DMS153 treated with DMSO at 0.1 percent for 48 hours (cell line): ENCODE measurements around the gene TENT5A.
"Not testable (repeated sequence)": the region's sequence is repeated elsewhere in the genome, so short reads cannot be mapped to it uniquely, and the experiment has no call there.

Experiments used
- DNase-seq: peaks from one replicate; lab custom pipeline; 2025; ENCODE audit not compliant: unreplicated experiment; lab: John Stamatoyannopoulos, UW

TENT5A gene

DNA sequence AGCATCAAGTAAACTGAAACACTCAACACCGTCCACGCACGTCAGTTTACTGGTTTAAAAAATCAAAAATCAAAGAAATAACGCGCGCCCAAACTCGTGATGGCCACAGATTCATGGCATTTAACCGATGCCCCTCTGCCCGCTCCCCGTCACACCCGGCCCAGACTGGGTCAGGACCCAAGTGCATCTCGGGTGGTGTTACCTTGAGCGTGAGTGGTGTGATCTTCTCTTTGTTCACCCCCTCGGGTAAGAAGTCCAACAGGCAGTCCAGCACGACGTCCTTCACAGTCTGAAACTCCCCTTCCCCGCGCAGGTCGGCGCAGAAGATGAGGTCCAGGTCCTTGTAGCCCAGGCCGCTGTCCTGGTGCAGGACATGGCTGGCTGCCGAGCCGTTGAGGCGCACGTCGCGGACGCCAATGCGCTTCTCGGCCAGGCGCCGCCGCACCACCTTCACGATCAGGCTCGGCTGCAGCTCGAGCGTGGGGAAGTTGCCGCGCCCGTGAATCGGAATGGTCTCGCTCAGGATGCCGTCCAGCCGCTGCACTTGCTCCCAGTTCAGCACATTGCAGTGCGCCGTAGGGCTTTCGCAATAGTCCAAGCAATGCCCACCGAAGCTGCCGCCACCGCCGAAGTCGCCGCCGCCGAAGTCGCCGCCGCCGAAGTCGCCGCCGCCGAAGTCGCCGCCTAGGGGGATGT lies 945 bp downstream of the TENT5A start:
- peak; percentile 59 for DNase-seq

DNA sequence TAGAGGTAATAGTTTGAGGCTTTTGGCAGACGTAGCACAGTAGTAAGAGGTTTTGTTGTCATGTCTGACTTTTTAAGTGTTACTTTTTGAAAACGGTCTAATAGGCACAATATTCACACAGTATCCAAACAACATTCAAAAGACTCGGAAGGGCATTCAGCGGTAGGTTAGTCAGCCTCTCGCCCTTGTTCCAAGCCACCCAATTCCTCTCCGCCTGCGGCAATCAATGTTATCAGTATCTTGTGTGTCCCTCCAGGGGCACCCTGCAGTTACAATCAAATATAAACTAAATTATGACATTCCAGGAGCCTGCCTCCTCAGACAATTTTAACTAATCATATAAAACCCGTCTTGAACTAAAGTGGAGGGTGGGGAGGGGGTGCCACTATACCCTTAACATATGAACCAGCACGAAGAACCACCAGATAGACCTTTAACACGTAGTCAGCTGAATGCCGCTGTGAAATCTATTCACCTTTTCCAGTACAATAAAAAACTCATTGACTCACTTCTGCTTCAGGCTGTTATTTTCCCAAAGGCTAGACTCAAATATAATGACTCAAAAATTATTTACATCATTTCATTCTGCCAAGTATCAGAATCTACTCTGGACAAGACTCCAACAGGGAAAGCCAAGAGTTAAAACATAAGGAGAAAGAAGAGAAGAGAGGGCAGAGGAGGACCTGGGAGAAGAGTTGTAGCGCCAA lies 1.6 kb downstream of the TENT5A start:
- peak; percentile 83 for DNase-seq

DNA sequence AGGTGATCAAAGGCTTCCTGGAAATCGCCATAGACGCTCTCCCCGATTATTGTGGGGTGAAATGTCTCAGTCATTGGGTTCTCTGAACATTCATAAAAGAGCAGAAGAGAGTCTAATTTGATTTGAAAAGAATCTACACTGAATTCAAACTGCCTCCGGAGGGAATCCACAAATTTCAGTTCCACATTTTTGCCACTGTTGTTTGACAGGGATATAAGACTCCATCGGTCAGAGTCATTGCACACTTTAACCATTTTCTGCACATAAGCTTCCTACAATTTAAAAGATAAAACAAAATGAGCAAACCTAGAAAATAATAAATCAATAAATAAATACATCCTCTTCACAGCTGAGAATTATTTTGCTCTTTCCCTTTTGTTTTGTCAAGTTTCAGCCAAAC lies 2.3 kb downstream of the TENT5A start:
- DNase-seq, result no peak

DNA sequence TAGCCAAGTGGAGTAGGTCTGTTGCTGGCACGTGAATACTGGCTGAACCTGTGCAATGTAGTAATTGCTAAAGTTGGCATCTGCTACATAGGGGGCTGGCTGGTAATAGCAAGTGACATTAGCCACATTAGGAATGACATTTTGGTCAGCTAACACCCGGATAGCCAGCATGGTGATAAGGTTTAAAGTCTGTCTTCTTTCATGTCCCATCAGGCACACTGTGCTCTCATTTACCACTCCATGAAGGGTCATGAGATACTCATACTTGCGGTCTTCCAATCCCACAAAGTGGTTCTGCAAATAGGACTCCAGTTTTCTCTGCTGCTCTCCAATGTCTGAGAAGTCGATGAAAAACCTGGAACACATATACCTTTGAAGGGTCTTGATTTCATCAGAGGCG lies 2.8 kb downstream of the TENT5A start:
- no peak for DNase-seq

DNA sequence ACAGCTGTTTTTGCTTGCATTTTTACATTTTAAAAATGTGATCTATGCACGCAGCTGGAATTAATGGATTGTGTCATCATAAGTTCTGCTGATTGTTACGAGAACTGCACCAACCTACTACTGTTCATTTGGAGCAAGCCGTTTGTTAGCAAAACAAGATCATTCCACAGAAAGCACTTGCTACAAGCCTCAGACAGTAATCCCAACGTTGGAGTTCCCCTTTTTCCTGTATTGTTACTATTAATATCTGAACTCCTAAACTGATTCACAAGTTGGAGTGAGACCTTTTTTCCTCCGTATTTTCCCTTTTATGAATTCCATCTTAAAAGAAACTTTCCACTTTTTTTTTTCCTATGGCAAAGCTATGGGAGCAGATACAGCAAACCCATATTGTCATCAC lies 3.5 kb downstream of the TENT5A start:
- no peak for DNase-seq

DNA sequence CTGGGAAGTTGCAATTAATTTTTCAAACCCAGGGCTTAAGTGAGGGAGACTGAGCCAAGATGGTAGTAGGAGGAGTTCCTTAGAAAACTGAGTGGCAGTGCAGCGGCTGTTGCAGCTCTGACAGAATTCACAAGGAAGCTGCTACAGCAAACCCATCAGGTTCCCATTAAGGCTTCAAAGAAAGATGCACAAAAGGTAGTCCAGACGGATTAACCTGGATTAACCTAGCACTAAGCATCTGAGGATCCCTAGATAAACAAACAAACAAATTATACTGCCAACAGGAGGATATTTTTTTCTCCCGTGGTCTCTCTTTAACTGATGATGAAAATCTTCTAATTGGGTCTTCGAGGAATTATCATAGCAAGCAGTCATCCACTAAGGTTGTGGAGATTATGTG lies 5.2 kb downstream of the TENT5A start:
- DNase-seq, result no peak

DNA sequence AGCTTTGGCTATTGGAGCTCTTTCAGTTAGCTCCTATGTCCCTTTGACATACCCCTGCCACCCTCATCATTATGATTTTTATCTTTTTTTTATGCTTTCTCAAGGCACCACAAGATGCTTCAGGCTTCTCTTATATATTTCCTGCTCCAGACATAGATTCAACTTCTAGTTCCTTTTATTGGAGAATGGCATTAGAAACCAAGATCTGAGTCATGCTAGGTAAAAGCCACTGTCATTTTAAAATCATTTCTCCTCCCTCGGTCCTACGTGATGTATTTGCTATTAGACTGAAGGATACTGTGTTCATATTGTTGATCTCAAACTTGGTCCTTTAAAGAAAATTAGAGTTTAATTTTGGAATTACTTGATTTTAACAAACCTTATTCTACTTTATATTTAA lies 8.3 kb downstream of the TENT5A start:
- DNase-seq, result no peak

DNA sequence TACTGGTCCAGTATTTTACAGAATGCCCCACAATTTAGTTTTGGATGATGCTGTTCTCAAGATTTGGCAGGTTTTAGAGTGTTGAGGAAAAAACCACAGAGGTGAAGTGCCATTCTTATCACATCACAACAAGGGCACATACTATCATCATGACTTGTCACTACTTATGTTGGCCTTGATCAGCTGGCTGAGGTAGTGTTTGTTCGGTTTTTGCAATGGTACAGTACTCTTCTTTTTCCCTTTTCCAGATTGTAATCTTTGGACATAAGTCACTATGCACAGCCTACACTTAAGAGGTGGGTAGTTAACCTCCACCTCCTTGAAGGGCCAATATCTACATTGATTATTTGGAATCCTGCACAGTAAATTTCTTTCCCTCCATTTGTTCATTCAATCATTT lies 8.8 kb downstream of the TENT5A start:
- DNase-seq, result no peak

DNA sequence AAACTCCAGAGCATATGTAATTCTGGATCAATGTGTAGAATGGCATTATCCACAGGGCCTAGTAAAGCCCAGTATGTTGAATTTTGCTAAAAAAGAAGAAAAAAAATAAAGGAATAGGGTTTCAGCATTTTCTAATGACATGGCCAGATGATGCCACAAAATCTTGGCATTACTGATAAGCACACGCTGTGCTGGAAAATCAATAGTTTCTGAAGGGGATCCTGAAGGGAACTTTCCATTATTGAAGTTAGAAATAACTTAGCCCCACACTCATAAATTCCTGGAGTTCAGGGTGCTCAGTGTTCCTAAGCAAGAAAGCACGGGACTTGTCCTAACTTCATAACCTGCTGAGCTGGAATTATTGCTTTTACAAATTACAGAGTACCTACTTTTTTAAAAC lies 10.8 kb downstream of the TENT5A start:
- DNase-seq, result no peak

DNA sequence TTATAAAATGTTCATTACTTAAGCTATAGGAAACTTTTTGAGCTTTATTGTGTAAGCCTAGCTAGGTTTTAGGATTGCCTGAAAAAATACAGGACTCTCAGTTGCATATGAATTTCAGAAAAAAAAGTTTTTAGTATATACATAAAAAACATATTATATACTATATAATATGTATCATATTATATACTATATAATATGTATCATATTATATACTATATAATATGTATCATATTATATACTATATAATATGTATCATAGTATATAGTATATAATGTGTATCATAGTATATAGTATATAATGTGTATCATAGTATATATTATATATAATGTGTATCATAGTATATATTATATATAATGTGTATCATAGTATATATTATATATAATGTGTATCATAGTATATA lies 11.9 kb downstream of the TENT5A start:
- not testable (repeated sequence) for DNase-seq

DNA sequence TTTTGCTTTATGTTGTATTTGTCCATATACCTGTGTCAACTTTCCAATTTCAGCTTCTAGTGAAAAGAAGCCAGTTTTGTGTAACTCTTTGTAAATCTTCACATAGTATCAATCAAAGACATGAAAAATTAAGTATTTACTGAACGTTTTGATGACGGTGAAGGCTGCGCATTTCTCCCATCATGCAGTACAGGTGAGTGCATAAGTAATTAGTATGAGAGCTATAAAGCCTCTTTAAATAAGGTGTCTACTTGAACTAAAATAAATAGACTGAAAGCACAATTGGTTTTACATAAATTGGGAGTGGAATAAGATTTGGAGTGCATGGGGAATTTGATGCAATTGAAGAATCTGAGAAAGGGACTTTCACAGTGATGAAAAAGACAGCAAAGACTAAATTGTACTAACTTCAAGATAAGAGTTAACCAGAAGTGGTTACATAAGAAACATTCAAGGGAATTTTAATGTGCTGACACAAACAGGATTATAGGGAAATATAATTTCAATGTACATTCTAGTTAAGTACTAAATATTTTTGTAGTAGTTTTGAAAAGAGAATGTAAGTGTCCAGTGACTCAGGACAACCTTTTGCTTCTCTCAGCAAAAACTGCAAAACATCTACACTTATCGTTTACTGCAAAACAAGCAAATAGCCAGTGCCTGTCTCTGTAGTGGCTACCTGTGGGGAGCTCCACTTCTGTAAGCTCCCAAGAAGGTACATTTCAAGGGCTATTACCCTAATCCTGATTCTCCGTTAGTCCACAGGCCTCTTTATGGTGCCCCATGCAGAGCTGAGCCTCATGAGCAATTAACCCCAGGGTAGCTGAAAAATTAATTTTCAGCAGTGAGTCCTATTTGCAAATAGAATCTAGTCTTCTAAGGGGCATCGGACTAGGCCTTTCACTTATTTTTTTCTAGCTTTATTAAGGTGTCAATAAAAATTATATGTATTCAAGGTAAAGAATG lies 13.0 kb downstream of the TENT5A start:
- DNase-seq, result no peak

DNA sequence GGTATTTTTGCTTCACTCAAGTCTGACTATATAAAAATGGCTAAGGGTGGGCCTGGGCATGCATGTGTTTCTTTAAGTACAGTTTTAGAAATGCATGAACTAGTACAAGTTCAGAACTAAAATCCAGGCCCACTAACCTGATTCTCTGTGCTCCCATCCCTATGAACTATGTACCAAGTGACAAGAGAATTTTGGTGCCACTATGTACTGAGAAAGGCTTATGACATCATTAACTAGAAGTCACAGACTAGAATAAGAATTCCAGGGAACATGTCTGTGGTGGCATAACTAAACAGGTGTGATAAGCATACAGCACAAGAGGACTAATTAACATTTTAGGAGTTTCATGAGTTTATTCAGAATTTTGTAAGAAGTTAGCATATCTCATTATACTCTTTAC lies 16.1 kb downstream of the TENT5A start:
- DNase-seq, result no peak

DNA sequence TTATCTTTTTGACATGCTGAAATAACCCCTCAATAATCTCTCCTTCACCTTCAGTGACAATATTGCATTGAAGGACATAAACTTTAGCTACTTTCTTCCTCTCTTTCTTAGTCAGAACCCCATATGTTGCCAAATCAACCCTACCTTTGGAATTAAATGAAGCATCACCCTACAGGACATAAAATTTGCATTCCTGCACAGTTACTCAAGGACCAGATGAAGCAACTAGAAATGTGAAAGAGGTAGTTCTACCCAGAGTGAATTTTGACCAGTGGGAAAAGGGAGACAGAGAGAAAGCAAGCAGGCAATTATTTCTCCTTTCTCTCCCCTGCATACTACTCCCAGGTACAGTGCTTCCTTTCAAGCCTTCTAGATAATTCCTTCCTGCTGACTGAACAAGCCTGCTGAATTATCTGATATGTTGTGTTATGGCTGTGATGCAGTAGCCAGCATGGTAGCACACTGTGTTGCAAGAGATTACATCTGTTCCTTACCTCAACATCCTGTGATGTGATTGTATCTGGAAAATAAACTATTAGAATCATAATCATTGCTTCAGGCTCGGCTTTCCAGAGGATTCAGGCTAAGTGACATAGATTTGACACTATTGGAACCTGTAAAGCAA lies 16.6 kb downstream of the TENT5A start:
- DNase-seq, result no peak

DNA sequence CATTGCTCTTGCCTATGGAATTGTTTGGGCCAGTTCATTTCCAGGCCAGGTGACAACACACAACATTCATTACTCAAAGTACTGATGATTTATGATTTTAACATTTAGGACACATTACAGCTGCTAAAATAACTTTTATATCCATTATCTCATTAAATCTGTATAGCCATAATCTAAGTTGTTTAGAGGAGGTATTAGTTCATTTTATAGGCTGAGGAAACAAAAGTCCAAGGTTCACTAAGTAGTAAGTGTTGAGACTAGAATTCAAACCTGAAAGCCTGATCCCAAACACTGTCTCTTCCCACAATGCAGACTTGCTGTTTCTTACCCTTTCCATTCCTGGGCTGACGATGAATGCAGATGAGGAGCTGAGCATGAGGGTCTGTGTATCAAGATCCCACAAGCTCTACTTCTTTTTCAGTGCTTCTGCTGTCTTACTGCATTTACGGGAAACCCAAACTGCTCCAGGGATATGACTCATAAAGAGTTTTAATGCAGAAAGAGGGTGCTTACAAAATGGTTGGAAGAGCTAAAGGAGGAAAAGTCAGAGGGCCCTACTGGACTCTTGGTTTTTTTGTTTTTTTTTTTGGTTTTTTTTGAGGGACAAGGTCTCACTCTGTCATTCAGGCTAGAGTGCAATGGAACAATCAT lies 17.9 kb downstream of the TENT5A start:
- DNase-seq, result no peak

DNA sequence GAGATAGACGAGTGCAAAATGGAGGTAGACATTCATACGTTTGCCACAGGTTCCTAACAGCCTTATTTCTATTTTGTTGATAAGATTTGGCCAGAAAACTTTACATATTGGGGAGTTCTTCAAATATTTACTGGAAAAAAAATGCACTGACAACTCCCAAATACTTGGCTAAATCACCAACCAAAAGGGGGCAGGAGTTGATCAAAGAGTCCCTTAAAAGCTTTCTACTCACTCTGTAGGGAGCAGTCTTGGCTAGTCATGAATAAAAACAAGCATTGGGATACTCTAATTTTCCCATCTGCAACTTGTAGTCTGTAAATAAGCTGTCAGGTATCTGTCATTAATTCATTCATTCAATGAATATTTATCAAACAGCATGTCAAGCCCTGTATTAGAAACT lies 18.4 kb downstream of the TENT5A start:
- DNase-seq, result no peak

DNA sequence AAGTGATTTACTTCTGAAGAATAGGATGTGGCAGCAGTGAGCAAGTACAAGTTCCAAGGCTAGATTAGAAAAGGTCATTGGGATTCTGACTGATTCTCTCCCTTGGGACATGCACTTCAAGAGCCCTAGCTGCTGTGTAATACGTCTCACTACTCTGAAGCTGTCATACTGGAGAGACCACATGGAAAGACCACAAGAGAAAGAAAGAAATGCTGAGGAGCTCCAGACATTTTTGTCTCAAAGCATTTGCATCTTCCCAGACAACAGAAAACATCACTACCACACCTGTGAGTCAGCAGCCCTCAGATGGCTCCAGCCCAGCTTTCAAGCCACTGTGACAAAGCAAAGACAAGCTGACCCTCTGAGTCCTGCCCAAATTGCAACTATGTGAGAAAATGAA lies 20.7 kb downstream of the TENT5A start:
- DNase-seq, result no peak

DNA sequence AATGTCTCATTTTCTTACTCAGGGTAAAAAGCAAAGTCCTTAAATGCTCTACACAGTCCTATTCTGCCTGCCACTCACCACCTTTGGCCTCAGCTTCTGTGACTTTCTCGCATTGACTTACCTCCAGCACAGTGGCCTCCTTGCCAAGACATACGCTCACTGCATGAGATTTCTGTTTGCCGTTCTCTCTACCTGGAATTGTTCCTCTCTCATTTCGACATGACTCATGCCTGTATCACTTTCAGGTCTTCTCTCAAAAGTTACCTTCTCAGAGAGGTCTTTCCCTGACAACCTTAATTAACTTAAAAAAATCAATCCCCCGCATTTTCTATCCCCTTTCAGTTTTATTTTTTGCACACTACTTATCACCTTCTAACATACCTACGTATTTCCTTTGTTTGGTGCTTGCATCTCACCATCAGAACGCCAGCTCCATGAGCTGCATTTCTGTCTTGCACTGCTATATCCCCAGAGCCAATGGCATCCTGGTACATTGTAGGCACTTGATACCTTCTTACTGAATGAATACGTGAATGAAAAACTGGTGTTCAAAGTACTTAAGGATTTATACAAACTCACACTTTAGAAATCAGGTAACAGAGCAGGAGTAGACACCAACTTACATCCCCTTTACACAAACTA lies 24.5 kb downstream of the TENT5A start:
- DNase-seq, result no peak

DNA sequence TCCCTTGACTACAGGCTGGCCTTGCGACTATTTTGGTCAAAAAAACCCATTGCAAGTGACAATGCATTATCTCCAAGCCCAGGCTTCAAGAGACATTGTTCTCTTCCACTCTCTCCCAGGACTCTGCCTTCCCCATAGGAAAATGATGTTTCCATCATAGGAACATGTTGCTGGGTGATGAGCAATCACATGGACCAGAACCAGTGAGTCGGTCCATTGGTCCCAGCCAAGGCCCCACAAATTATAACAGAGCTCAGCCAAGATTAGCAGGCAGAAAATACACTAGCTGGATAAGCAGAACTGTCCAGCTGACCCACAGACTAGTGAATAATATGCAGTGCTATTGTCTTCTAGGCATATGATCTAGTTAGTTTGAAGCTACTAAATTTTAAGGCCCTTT lies 27.4 kb downstream of the TENT5A start:
- DNase-seq, result no peak

DNA sequence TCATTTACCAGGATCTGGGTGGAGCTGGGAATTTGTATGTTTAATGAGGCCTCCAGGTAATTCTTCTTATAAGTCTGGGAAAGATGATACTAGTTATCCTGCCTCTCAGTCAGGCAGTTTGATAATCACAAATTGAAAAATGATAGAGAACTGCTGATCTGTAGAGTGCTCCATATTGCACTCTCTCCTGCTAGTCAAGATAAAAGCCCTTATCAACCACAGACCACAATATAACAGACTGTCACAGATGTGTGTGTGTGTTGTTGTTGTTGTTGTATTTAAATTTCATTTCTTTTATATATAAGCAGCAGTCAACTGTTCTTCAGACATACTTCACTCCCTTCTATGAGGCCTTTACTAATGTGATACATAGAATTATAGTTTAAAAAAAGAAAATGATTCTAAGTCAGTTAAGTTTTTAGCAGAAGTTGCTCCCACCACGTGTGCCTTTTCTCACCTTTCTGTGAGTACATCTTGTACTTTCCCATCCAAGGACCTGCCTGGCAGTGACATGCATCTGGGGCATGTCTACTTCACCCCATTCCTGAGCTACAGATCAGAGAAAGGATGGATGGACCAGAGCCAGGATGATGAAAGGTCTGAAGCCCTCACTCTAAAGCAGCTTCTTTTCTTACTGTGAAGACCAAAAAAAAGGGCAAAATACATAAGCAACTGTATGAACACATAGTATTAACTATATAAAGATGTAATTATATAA lies 29.8 kb downstream of the TENT5A start:
- no peak for DNase-seq

DNA sequence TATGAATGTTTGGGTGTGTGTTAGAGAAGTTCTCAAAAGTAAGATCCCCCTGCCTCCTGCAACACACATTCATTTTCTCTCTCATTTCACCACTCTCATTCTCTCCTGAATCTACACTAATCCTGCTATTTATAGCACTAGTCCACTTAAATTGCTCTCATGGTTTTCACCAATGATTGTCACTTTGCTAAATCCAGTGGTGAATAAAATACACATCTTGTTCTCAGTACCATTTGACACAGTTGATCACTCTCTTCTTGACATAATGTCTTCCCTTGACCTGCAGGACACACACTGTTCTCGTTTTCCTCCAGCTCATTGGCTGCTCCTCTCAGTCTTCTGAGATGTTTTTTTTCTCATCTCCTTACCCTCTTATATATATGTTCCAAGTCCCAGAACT lies 32.1 kb downstream of the TENT5A start:
- no peak for DNase-seq
